OCI-LY7 (cell line): ENCODE data around the gene CCDC141. TPM values are rescaled to one million over a fixed set of nuclear protein-coding genes. Genes with fewer than 3 reads are reported as not detected.

Source experiments
- BruUV-seq: library from RNA; stranded (reverse); fragments of 400-500 nt; replicated peaks from 2 replicates; lab custom pipeline; 2021; lab: Mats Ljungman, UMichigan
- CTCF ChIA-PET: fragments of 300-600 bp; sonication (Branson Sonifier 250); formaldehyde crosslinking; loops from one replicate; lab custom pipeline; 2022; ENCODE audit warnings: antibody characterized with exemption; ENCODE audit not compliant: unreplicated experiment; lab: Charles Lee
- POLR2A ChIA-PET: fragments of 300-600 bp; sonication (Branson Sonifier 250); formaldehyde crosslinking; loops from one replicate; lab custom pipeline; 2022; ENCODE audit warnings: antibody characterized with exemption; lab: Charles Lee
- DNase-seq: peaks from one replicate; pipeline ENCODE4 v3.0.0-alpha.2; 2015; ENCODE audit warnings: low spot score
- H2AFZ ChIP-seq: fragments of 200-600 bp; sonication (generic), shearing (Covaris generic); 2 replicates; pipeline ENCODE4 v1.6.1; 2014; ENCODE audit warnings: mild to moderate bottlenecking, antibody characterized with exemption, low read length, moderate library complexity
- H3K27ac ChIP-seq: fragments of 200-600 bp; sonication (generic); 2 replicates; pipeline ENCODE4 v1.5.1; 2014; ENCODE audit warnings: mixed run types, low read depth, mild to moderate bottlenecking, moderate library complexity, low read length, inconsistent platforms; ENCODE audit not compliant: poor library complexity, severe bottlenecking
- H3K36me3 ChIP-seq: fragments of 200-600 bp; sonication (generic); 2 replicates; pipeline ENCODE4 v1.6.1; 2014; ENCODE audit warnings: mild to moderate bottlenecking, antibody characterized with exemption, low read length, moderate library complexity, mixed read lengths; ENCODE audit not compliant: insufficient read depth
- H3K4me1 ChIP-seq: fragments of 200-600 bp; sonication (generic); 2 replicates; pipeline ENCODE4 v1.5.1; 2014; ENCODE audit warnings: mild to moderate bottlenecking, low read length; ENCODE audit not compliant: insufficient read depth, poor library complexity, severe bottlenecking
- H3K4me2 ChIP-seq: fragments of 200-600 bp; sonication (generic); 2 replicates; pipeline ENCODE4 v1.6.1; 2014; ENCODE audit warnings: mild to moderate bottlenecking, low read length
- H3K4me3 ChIP-seq: fragments of 200-600 bp; sonication (generic); 2 replicates; pipeline ENCODE4 v1.5.1; 2014; ENCODE audit warnings: mild to moderate bottlenecking, low read depth, low read length; ENCODE audit not compliant: poor library complexity, severe bottlenecking
- H3K79me2 ChIP-seq: fragments of 200-600 bp; sonication (generic); 2 replicates; pipeline ENCODE4 v1.6.1; 2016; ENCODE audit warnings: low read depth, mild to moderate bottlenecking, low read length, moderate library complexity, mixed read lengths; ENCODE audit not compliant: insufficient read depth
- H3K9me2 ChIP-seq: fragments of 200-600 bp; sonication (generic); 2 replicates; pipeline ENCODE4 v1.6.1; 2016; ENCODE audit warnings: mild to moderate bottlenecking, low read length, mixed read lengths; ENCODE audit not compliant: insufficient read depth
- H3K9me3 ChIP-seq: fragments of 200-600 bp; sonication (generic); 2 replicates; pipeline ENCODE4 v1.6.1; 2014; ENCODE audit warnings: mild to moderate bottlenecking, mixed run types, low read length, mixed read lengths
- H4K20me1 ChIP-seq: fragments of 200-600 bp; sonication (generic); 2 replicates; pipeline ENCODE4 v1.6.1; 2014; ENCODE audit warnings: mild to moderate bottlenecking, antibody characterized with exemption, low read length, moderate library complexity, mixed read lengths; ENCODE audit not compliant: insufficient read depth
- EZH2phosphoT487 ChIP-seq: fragments of 200-600 bp; sonication (generic); IDR thresholded peaks from 2 replicates; pipeline ENCODE4 v1.6.1; 2018; ENCODE audit warnings: low read depth, borderline replicate concordance, mild to moderate bottlenecking, mixed run types, antibody characterized with exemption, low read length, moderate library complexity, mixed read lengths
- intact Hi-C: fragments of 100-400 bp; cut with micrococcal nuclease; formaldehyde crosslinking; loops from one replicate; pipeline ENCODE4 v1.10.0; 2022; ENCODE audit not compliant: unreplicated experiment
- total RNA-seq, 2 experiments: library from RNA; depleted of rRNA in 1 of 2; stranded (reverse); fragments of >200 nt in 1 of 2; shearing (Covaris generic) in 1 of 2; gene quantifications; 2 replicates each; pipeline ENCODE4 v1.2.3, GENCODE V29; 2014 to 2022
- TF ChIP-seq, protein P1 (sequence below): fragments of 200-600 bp; sonication (generic); conservative IDR thresholded peaks from 2 replicates; pipeline ENCODE4 v1.5.1; 2014; ENCODE audit warnings: mild to moderate bottlenecking, antibody characterized with exemption, low read length, moderate library complexity, mixed read lengths

The CCDC141 gene
- total RNA-seq, 2 experiments from 2014 or later, result 0.32 TPM; not detected in 1

DNA sequence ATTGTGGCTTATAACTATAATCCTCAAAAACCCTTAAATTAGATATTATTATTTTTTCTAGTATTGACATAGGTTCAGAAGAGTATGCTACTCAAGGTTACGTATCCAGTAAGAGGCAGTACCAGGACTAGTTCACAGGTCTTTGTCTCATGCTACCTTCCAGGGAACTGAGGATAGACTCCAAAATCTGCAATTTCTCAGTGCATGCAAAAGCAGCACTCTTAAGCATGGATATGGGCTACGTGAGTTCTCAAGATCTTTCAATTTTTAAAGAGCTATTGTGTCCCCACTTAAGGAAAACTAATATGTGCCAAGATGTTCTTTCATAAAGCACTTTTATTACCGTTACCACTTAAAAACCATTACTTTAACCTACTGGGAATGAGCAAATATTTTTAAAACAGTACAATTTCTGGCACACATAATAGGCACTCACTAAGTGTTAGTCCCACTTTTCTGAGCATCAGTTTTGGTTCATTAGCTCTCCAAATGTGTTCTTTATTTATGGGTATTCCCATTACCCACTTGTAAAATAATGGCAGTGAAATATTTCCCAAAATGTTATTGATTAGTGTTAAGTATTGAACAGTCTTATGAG is 128.9 kb downstream of the CCDC141 start:
- intact Hi-C loops, result no loop called here
- Histone ChIP-seq H3K27ac (no peak overlapping the region), H3K79me2 (no peaks in the 10 kb centered on the region), H3K4me2 (no peak overlapping the region), H4K20me1 (no peaks in the 10 kb centered on the region), H3K4me1 (no peaks in the 10 kb centered on the region), H2AFZ (no peak overlapping the region), H3K4me3 (no peak overlapping the region), H3K9me3 (no peaks in the 10 kb centered on the region), H3K9me2 (no peaks in the 10 kb centered on the region), H3K36me3 (no peaks in the 10 kb centered on the region)
- CTCF ChIA-PET, result no interaction called here
- no peak for DNase-seq
- TF ChIP-seq EZH2phosphoT487, result no peak
- TF ChIP-seq, protein P1, sequence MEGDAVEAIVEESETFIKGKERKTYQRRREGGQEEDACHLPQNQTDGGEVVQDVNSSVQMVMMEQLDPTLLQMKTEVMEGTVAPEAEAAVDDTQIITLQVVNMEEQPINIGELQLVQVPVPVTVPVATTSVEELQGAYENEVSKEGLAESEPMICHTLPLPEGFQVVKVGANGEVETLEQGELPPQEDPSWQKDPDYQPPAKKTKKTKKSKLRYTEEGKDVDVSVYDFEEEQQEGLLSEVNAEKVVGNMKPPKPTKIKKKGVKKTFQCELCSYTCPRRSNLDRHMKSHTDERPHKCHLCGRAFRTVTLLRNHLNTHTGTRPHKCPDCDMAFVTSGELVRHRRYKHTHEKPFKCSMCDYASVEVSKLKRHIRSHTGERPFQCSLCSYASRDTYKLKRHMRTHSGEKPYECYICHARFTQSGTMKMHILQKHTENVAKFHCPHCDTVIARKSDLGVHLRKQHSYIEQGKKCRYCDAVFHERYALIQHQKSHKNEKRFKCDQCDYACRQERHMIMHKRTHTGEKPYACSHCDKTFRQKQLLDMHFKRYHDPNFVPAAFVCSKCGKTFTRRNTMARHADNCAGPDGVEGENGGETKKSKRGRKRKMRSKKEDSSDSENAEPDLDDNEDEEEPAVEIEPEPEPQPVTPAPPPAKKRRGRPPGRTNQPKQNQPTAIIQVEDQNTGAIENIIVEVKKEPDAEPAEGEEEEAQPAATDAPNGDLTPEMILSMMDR, result no peak
- no TSS peak for BruUV-seq
- POLR2A ChIA-PET, result interaction anchor here (0.7 to 0.9 kb wide), 2 partner anchors 62 to 1072 kb away, joined by 3 to 4 read pairs; no protein-coding TSS in a partner anchor

DNA sequence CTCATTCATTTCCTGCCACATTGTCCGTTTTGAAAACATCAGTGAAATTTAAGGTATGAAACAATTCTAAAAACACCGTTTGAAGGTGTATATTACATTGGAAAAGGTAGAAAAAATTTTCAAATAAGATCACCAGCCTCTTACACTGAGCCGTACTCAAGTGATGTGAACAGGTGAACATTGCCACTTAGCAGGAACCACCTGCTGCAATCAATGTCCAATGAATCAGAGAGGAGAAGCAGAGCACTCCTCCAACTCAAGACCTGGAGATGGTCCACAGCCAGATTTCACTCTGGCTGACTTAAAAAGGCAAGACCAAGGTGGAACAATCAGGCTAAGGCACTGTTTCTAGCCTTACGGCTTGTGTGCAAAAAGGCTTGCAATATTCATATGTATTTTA is 132.4 kb downstream of the CCDC141 start:
- Histone ChIP-seq H3K4me1 (no peaks in the 10 kb centered on the region), H4K20me1 (no peaks in the 10 kb centered on the region), H3K9me2 (no peaks in the 10 kb centered on the region), H3K79me2 (no peaks in the 10 kb centered on the region), H3K4me3 (no peak overlapping the region), H2AFZ (no peak overlapping the region), H3K27ac (no peak overlapping the region), H3K4me2 (no peak overlapping the region), H3K9me3 (no peaks in the 10 kb centered on the region), H3K36me3 (no peaks in the 10 kb centered on the region)
- intact Hi-C loops, result no loop called here
- POLR2A ChIA-PET, result no interaction called here
- BruUV-seq, result no TSS peak
- no peak for DNase-seq
- CTCF ChIA-PET, result no interaction called here
- TF ChIP-seq, protein P1, result no peak
- no peak for TF ChIP-seq EZH2phosphoT487
